GM06990 (cell line): ENCODE data around the gene QTRT2.

Source experiments
- DNase-seq: peaks from one replicate; pipeline ENCODE4 v3.0.0-alpha.2; 2011; ENCODE audit not compliant: insufficient read length; ENCODE audit errors: extremely low read depth
- H3K27me3 ChIP-seq: replicated peaks from 2 replicates; pipeline ENCODE4 v1.6.0; 2011; ENCODE audit warnings: low read length; ENCODE audit not compliant: control insufficient read depth, insufficient read depth
- H3K36me3 ChIP-seq: 2 replicates; pipeline ENCODE4 v1.5.1; 2011; ENCODE audit warnings: low read length; ENCODE audit not compliant: control insufficient read depth, insufficient read depth
- H3K4me3 ChIP-seq: replicated peaks from 2 replicates; pipeline ENCODE4 v1.5.1; 2011; ENCODE audit warnings: low read depth, mild to moderate bottlenecking, control low read depth, low read length
- TF ChIP-seq, protein P1 (sequence below): IDR thresholded peaks from 2 replicates; pipeline ENCODE4 v1.5.1; 2011; ENCODE audit warnings: low read length, control low read depth, mild to moderate bottlenecking, inconsistent platforms; ENCODE audit not compliant: insufficient read depth, poor library complexity, severe bottlenecking

Gene QTRT2

DNA sequence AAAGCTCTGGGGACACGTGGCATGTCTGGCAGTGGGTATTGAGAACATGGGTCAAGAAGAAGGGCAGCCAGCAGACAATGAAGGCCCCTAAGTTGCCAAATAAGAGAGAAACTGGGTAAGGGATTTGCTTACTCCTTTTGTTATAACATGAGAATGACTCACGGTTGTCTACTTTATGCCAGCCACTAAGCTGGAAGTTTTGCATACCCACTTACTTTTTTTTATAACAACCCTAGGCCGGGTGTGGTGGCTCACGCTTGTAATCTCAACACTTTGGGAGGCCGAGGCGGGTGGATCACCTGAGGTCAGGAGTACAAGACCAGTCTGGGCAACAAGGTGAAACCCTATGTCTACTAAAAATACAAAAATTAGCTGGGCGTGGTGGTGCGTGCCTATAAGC is 72.3 kb downstream of the QTRT2 start:
- no peak for DNase-seq
- no peaks in the 10 kb centered on the region; the same call in 1 of the 2 replicates for H3K27me3 ChIP-seq
- H3K4me3 ChIP-seq, result no peak overlapping the region
- no peaks in the 10 kb centered on the region for H3K36me3 ChIP-seq
- TF ChIP-seq, protein P1, sequence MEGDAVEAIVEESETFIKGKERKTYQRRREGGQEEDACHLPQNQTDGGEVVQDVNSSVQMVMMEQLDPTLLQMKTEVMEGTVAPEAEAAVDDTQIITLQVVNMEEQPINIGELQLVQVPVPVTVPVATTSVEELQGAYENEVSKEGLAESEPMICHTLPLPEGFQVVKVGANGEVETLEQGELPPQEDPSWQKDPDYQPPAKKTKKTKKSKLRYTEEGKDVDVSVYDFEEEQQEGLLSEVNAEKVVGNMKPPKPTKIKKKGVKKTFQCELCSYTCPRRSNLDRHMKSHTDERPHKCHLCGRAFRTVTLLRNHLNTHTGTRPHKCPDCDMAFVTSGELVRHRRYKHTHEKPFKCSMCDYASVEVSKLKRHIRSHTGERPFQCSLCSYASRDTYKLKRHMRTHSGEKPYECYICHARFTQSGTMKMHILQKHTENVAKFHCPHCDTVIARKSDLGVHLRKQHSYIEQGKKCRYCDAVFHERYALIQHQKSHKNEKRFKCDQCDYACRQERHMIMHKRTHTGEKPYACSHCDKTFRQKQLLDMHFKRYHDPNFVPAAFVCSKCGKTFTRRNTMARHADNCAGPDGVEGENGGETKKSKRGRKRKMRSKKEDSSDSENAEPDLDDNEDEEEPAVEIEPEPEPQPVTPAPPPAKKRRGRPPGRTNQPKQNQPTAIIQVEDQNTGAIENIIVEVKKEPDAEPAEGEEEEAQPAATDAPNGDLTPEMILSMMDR, result no peak

- H3K36me3 ChIP-seq, result no peaks in the 10 kb centered on the region
- no peaks in the 10 kb centered on the region; the same call in 1 of the 2 replicates for H3K27me3 ChIP-seq
- TF ChIP-seq, protein P1, result no peak
- DNase-seq, result no peak
- no peak overlapping the region for H3K4me3 ChIP-seq
Measured at GRCh38 chr3:114132500-114132899, 76.0 kb downstream of the QTRT2 start.

DNA sequence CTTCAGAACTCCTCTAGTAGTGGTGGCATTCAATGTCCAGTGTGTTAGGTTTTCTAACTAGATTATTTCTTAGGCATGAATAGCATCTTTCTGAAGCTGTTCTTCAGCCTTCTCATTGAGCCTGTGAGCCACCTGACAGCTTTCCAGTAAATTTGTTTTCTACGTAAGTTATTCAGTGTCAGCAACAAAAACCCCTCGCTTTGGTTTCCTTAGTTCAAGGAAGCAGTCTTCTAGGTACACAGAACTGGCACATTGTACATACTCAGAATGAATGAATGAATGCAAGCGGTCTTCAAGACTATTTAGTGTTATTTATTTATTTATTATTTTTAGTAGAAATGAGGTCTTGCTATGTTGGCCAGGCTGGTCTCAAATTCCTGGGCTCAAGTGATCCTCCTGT is 77.4 kb downstream of the QTRT2 start:
- no peaks in the 10 kb centered on the region for H3K36me3 ChIP-seq
- TF ChIP-seq, protein P1, result no peak
- no peak overlapping the region for H3K4me3 ChIP-seq
- no peak for DNase-seq
- no peaks in the 10 kb centered on the region; the same call in 1 of the 2 replicates for H3K27me3 ChIP-seq
